Trophoblast cell (in vitro differentiated cells and primary cell): ENCODE results near the gene CELA3A.
A peak's percentile ranks its signal among the peaks of the same experiment; 100 is the strongest.

Experiments used
- DNase-seq, 2 donors: peaks; one replicate each; pipeline ENCODE4 v3.0.0-alpha.2; 2016
- H2AFZ ChIP-seq: 2 replicates; pipeline ENCODE4 v1.6.1; 2013; ENCODE audit warnings: low read length, moderate library complexity, mild to moderate bottlenecking; ENCODE audit not compliant: insufficient read depth, poor library complexity
- H2AK5ac ChIP-seq: 2 replicates; pipeline ENCODE4 v1.6.1; 2013; ENCODE audit warnings: mild to moderate bottlenecking, low read length
- H2BK120ac ChIP-seq: 2 replicates; pipeline ENCODE4 v1.6.1; 2013; ENCODE audit warnings: low read length, mild to moderate bottlenecking, moderate library complexity; ENCODE audit not compliant: insufficient read depth, poor library complexity
- H2BK12ac ChIP-seq: 2 replicates; pipeline ENCODE4 v1.6.1; 2013; ENCODE audit warnings: mild to moderate bottlenecking, low read length, moderate library complexity
- H2BK5ac ChIP-seq: 2 replicates; pipeline ENCODE4 v1.6.1; 2013; ENCODE audit warnings: low read length, low read depth, moderate library complexity, mild to moderate bottlenecking; ENCODE audit not compliant: poor library complexity
- H3K14ac ChIP-seq: 2 replicates; pipeline ENCODE4 v1.6.1; 2013; ENCODE audit warnings: mild to moderate bottlenecking, low read length
- H3K18ac ChIP-seq: 2 replicates; pipeline ENCODE4 v1.6.1; 2013; ENCODE audit warnings: mild to moderate bottlenecking, low read length
- H3K23ac ChIP-seq: 2 replicates; pipeline ENCODE4 v1.6.1; 2013; ENCODE audit warnings: low read length
- H3K27ac ChIP-seq: 2 replicates; pipeline ENCODE4 v1.5.1; 2013; ENCODE audit warnings: low read depth, mild to moderate bottlenecking, inconsistent platforms, low read length, moderate library complexity
- H3K27me3 ChIP-seq: 2 replicates; pipeline ENCODE4 v1.6.1; 2013; ENCODE audit warnings: inconsistent platforms, mild to moderate bottlenecking, low read length, moderate library complexity; ENCODE audit not compliant: insufficient read depth
- H3K36me3 ChIP-seq, 2 experiments: 1 replicate in 1 of 2; 2 replicates in 1 of 2; pipeline ENCODE4 v1.6.1; 2013; ENCODE audit warnings: low read length in 2 of 2, mild to moderate bottlenecking in 2 of 2, moderate library complexity in 1 of 2; ENCODE audit not compliant: insufficient read depth in 2 of 2, control insufficient read depth in 1 of 2
- H3K4ac ChIP-seq: 2 replicates; pipeline ENCODE4 v1.6.1; 2013; ENCODE audit warnings: low read depth, mild to moderate bottlenecking, low read length, moderate library complexity
- H3K4me1 ChIP-seq, 2 experiments: 1 replicate in 1 of 2; 2 replicates in 1 of 2; pipeline ENCODE4 v1.6.1; 2013; ENCODE audit warnings: low read length in 2 of 2, mild to moderate bottlenecking in 2 of 2, moderate library complexity in 1 of 2; ENCODE audit not compliant: insufficient read depth in 2 of 2, control insufficient read depth in 1 of 2
- H3K4me2 ChIP-seq: 2 replicates; pipeline ENCODE4 v1.6.1; 2013; ENCODE audit warnings: inconsistent platforms, mild to moderate bottlenecking, low read length, moderate library complexity
- H3K4me3 ChIP-seq: 2 replicates; pipeline ENCODE4 v1.5.1; 2013; ENCODE audit warnings: mild to moderate bottlenecking, low read depth, low read length, inconsistent platforms
- H3K79me1 ChIP-seq: one replicate; pipeline ENCODE4 v1.6.1; 2013; ENCODE audit warnings: low read length
- H3K79me2 ChIP-seq: 2 replicates; pipeline ENCODE4 v1.6.1; 2013; ENCODE audit warnings: low read length, mild to moderate bottlenecking; ENCODE audit not compliant: control insufficient read depth, insufficient read depth, poor library complexity
- H3K9ac ChIP-seq: 2 replicates; pipeline ENCODE4 v1.6.1; 2013; ENCODE audit warnings: mild to moderate bottlenecking, low read length
- H3K9me3 ChIP-seq: 2 replicates; pipeline ENCODE4 v1.6.1; 2013; ENCODE audit warnings: low read depth, mild to moderate bottlenecking, control low read depth, inconsistent platforms, low read length; ENCODE audit not compliant: insufficient read depth
- H4K12ac ChIP-seq: 2 replicates; pipeline ENCODE4 v1.6.1; 2013; ENCODE audit warnings: low read depth, mild to moderate bottlenecking, low read length, moderate library complexity
- H4K8ac ChIP-seq: 2 replicates; pipeline ENCODE4 v1.6.1; 2013; ENCODE audit warnings: low read depth, mild to moderate bottlenecking, low read length, moderate library complexity
- H4K91ac ChIP-seq: one replicate; pipeline ENCODE4 v1.6.1; 2013; ENCODE audit warnings: low read depth, mild to moderate bottlenecking, low read length, moderate library complexity
- WGBS: extraction: QIAGEN DNeasy Blood & Tissue Kit; methylation state at CpG from one replicate; pipeline ENCODE4 v1.1.7; 2013; ENCODE audit warnings: missing lambda C conversion rate; ENCODE audit not compliant: insufficient read length, insufficient coverage; ENCODE audit errors: extremely low coverage; 5-methylcytosine and 5-hydroxymethylcytosine counted together

Gene CELA3A

DNA sequence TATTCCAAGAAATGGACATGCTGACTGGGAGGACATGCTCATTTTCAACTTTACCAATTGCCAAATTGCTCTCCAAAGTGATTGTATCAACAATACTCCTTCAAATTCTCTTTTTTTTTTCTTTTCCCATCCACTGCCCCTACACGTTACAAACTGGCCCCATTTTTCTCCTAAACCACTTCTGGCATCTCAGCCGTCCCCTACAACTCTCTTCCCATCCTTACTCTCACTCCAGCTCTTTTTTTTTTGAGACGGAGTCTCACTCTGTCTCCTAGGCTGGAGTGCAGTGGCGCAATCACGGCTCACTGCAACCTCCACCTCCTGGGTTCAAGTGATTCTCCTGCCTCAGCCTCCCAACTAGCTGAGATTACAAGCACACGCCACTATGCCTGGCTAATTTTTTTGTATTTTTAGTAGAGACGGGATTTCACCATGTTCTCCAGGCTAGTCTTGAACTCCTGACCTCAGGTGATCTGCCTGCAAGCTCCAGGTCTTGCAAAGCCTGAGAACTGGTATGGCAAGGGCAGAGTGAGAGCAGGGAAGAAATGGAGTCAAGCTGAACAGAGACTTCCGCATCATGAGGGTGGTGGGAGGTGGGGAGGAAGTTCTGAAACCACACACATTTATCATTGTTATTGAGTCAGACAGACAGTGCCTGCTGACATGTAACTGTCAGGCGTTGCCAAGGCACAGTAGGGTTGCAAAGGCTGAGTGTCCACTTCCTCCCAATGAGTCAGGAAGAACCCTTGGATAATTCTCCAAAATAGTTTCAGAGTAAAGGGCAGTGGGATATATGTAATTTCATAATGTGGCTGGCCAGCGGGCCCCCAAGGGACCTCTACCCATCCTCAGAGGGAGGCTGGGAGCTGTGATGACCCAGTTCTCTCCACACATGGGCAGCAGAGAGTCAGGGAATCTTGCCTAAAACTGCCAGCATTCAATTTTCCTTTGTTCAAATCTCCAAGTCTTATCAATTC lies 17.4 kb downstream of the CELA3A start:
- no peak overlapping the region for H3K9ac ChIP-seq
- no peak overlapping the region for H3K4ac ChIP-seq
- H3K4me3 ChIP-seq: no peak overlapping the region
- no peak overlapping the region for H4K12ac ChIP-seq
- no peak overlapping the region for H2BK5ac ChIP-seq
- H3K79me2 ChIP-seq: no peaks in the 10 kb centered on the region
- 100% methylated on average over 2 of the region's 10 CpGs for WGBS
- H4K91ac ChIP-seq: no peak overlapping the region
- H3K79me1 ChIP-seq: no peaks in the 10 kb centered on the region
- no peak overlapping the region for H2AFZ ChIP-seq
- H3K23ac ChIP-seq: no peak overlapping the region
- no peak overlapping the region for H3K27ac ChIP-seq
- no peak overlapping the region for H2BK12ac ChIP-seq
- no peak overlapping the region for H3K4me2 ChIP-seq
- no peaks in the 10 kb centered on the region for H3K27me3 ChIP-seq
- no peaks in the 10 kb centered on the region for H3K9me3 ChIP-seq
- no peak overlapping the region for H4K8ac ChIP-seq
- no peak overlapping the region for H2AK5ac ChIP-seq
- peak; percentile 6 to 43 for DNase-seq
- no peak overlapping the region for H3K14ac ChIP-seq
- no peak overlapping the region for H3K18ac ChIP-seq
- no peak overlapping the region for H2BK120ac ChIP-seq
- peaks cover 3% of the 10 kb centered on the region in 2 experiments for H3K4me1 ChIP-seq
- no peaks in the 10 kb centered on the region for H3K36me3 ChIP-seq

DNA sequence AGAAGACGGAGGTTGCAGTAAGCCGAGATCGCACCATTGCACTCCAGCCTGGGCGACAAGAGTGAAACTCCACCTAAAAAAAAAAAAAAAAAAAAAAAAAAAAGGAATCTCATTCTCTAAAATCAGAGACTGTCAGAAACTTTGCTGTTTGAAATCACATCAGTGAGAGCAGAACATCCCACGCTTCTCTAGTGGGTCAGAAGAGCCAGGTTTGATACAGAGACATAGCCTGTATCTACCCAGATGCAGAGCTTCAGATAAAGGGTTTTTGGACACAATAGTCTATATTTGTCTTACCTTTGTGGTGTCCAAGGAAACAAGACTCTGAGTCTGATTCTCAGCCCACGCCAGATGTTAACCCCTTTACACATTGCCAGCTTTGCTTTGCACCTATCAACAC lies 19.6 kb downstream of the CELA3A start:
- no peak overlapping the region for H3K4ac ChIP-seq
- no peak overlapping the region for H2AFZ ChIP-seq
- no peak overlapping the region for H4K12ac ChIP-seq
- H3K18ac ChIP-seq: no peak overlapping the region
- WGBS: no CpG with 5 or more reads among the region's 6 CpGs
- no peak overlapping the region for H4K91ac ChIP-seq
- H2BK12ac ChIP-seq: no peak overlapping the region
- no peak overlapping the region for H3K14ac ChIP-seq
- H3K36me3 ChIP-seq: no peaks in the 10 kb centered on the region
- peaks cover 6% of the 10 kb centered on the region for H3K79me2 ChIP-seq
- no peak overlapping the region for H3K23ac ChIP-seq
- H3K27ac ChIP-seq: no peak overlapping the region
- H3K9me3 ChIP-seq: peaks cover 2% of the 10 kb centered on the region
- H2AK5ac ChIP-seq: no peak overlapping the region
- no peak overlapping the region for H3K9ac ChIP-seq
- no peak overlapping the region for H3K4me2 ChIP-seq
- no peak overlapping the region for H2BK120ac ChIP-seq
- peaks cover 6% of the 10 kb centered on the region in 2 experiments for H3K4me1 ChIP-seq
- H3K79me1 ChIP-seq: peaks cover 10% of the 10 kb centered on the region
- no peak overlapping the region for H4K8ac ChIP-seq
- no peak overlapping the region for H2BK5ac ChIP-seq
- no peak overlapping the region for H3K4me3 ChIP-seq
- no peak for DNase-seq
- no peaks in the 10 kb centered on the region for H3K27me3 ChIP-seq

DNA sequence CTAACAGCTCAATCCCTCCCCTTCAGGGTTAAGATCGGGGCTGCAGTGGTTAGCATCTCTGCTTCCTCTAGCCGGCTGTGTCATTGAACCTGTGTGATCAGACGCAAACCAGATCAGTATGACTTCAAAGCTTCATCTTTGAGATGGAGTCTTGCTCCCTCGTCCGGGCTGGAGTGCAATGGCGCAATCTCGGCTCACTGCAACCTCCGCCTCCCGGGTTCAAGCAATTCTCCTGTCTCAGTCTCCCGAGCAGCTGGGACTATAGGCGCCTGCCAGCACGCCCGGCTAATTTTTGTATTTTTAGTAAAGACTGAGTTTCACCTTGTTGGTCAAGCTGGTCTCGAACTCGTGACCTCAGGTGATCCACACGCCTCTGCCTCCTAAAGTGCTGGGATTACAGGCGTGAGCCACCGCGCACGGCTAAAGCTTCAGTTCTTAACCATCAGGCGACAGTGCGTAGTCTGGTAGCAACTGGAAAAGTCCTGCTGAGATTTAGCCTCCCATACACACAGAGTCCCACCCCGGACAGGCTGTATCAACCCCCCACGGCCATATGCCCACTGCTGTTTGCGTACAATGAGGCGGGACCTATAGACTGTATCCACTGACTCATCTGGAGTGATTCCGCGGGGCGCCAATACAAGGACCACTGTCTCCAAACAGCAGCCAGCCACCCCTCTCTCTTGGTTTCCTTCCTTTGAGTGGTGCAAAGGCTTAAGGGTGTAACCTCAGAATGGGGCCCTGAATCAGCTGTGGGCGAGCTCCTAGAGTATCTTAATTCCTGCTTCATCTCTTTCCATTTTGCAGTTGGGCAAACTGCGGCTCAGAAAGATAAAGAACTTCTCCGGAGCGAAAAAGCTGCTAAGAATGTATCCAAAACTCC lies 23.3 kb downstream of the CELA3A start:
- Histone ChIP-seq H3K36me3 (no peaks in the 10 kb centered on the region), H4K12ac (peak overlapping the region; percentile 14), H3K9me3 (peaks cover 2% of the 10 kb centered on the region), H4K91ac (peak overlapping the region; percentile 13), H3K18ac (peak overlapping the region; percentile 20), H3K4me3 (peak overlapping the region; percentile 14), H2AK5ac (no peak overlapping the region), H3K23ac (no peak overlapping the region), H3K79me1 (peaks cover 10% of the 10 kb centered on the region), H2BK12ac (peak overlapping the region; percentile 7), H3K9ac (peak overlapping the region; percentile 24), H2BK5ac (peak overlapping the region; percentile 49), H3K4ac (no peak overlapping the region), H4K8ac (peak overlapping the region; percentile 81), H3K27ac (peak overlapping the region; percentile 62), H3K79me2 (peaks cover 6% of the 10 kb centered on the region), H3K4me2 (peak overlapping the region; percentile 83), H3K4me1 (peaks cover 4 to 6% of the 10 kb centered on the region in 2 experiments), H3K27me3 (no peaks in the 10 kb centered on the region), H3K14ac (peak overlapping the region; percentile 27), H2AFZ (peak overlapping the region; percentile 14), H2BK120ac (peak overlapping the region; percentile 34)
- peak; percentile 58 to 88 for DNase-seq
- no CpG with 5 or more reads among the region's 33 CpGs for WGBS

DNA sequence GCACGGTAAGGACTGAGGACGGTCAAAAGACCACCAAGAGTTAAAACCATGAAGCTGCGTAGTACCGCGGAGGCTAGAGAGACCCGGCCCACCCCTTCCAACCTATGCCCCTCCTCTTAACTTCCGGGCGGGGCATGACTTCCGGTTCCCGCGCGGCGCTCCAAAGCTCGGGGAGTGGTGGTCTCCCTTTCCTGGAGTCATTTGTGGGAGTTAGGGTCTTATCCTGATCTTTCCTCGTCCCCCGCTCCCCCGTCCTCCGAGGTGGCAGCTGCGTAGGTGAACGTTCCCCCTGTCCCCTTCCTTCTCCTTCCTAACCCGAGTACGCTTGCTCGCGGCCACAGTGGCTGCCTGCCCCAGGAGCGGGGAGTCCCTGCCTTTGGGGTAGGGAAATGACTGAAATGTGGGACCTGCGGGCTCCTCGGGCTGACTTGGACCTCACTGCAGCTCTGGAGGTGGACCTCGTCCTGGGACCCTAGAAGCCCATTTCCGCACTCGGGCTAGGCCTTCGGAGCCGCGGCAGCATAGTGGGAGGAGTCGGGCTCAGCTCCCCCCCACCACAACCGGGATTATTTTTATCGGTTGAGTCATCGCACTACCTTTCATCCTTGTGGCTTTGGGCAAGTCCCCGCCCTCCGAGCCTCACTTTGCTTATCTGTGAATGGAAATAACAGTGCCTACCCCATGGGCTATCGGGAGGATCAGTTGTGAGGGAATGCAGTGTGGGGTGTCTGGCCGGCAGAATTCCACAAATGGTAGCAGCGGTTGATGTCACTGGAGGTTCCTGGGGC lies 24.1 kb downstream of the CELA3A start:
- WGBS: no CpG with 5 or more reads among the region's 42 CpGs
- no peak overlapping the region for H3K23ac ChIP-seq
- H3K4ac ChIP-seq: peak overlapping the region; percentile 11
- H3K79me1 ChIP-seq: peaks cover 10% of the 10 kb centered on the region
- H3K18ac ChIP-seq: peak overlapping the region; percentile 85
- H3K4me2 ChIP-seq: peak overlapping the region; percentile 83
- H2BK12ac ChIP-seq: no peak overlapping the region
- H3K27ac ChIP-seq: peak overlapping the region; percentile 94
- H4K91ac ChIP-seq: peak overlapping the region; percentile 91
- H3K36me3 ChIP-seq: no peaks in the 10 kb centered on the region
- peak overlapping the region; percentile 82 for H2BK5ac ChIP-seq
- peaks cover 8 to 10% of the 10 kb centered on the region in 2 experiments for H3K4me1 ChIP-seq
- no peaks in the 10 kb centered on the region for H3K27me3 ChIP-seq
- H4K12ac ChIP-seq: peak overlapping the region; percentile 55
- H2BK120ac ChIP-seq: peak overlapping the region; percentile 79
- H3K14ac ChIP-seq: peak overlapping the region; percentile 79
- peak overlapping the region; percentile 92 for H4K8ac ChIP-seq
- H2AFZ ChIP-seq: peak overlapping the region; percentile 96
- peaks cover 2% of the 10 kb centered on the region for H3K9me3 ChIP-seq
- peak overlapping the region; percentile 98 for H3K9ac ChIP-seq
- H3K4me3 ChIP-seq: peak overlapping the region; percentile 99
- peaks cover 6% of the 10 kb centered on the region for H3K79me2 ChIP-seq
- peak overlapping the region; percentile 20 for H2AK5ac ChIP-seq
- DNase-seq: peak; percentile 75 to 79
